Mesendoderm (in vitro differentiated cells): ENCODE data around the gene CACNA1C.

Experiments used
- DNase-seq: peaks from one replicate; pipeline ENCODE4 v3.0.0; 2013
- H2AK5ac ChIP-seq: 2 replicates; pipeline ENCODE4 v1.6.1; 2013; ENCODE audit warnings: low read length, inconsistent platforms
- H2BK120ac ChIP-seq: 2 replicates; pipeline ENCODE4 v1.6.1; 2013; ENCODE audit warnings: low read depth, mild to moderate bottlenecking, low read length, moderate library complexity, mixed read lengths
- H2BK15ac ChIP-seq: replicated peaks from 2 replicates; pipeline ENCODE4 v1.6.1; 2013; ENCODE audit warnings: low read depth, mild to moderate bottlenecking, moderate library complexity
- H2BK5ac ChIP-seq: 2 replicates; pipeline ENCODE4 v1.6.1; 2013; ENCODE audit warnings: low read length, inconsistent platforms
- H3K18ac ChIP-seq: 2 replicates; pipeline ENCODE4 v1.6.1; 2013; ENCODE audit warnings: mild to moderate bottlenecking, low read length, mixed read lengths
- H3K23ac ChIP-seq: one replicate; pipeline ENCODE4 v1.6.1; 2013; ENCODE audit warnings: low read length
- H3K27ac ChIP-seq: 2 replicates; pipeline ENCODE4 v1.5.1; 2013; ENCODE audit warnings: low read depth, mild to moderate bottlenecking, inconsistent platforms, low read length, moderate library complexity
- H3K27me3 ChIP-seq: 2 replicates; pipeline ENCODE4 v1.6.1; 2013; ENCODE audit warnings: low read length, control low read depth, mild to moderate bottlenecking, inconsistent platforms; ENCODE audit not compliant: insufficient read depth, poor library complexity
- H3K36me3 ChIP-seq: 2 replicates; pipeline ENCODE4 v1.6.1; 2013; ENCODE audit warnings: low read length, inconsistent platforms; ENCODE audit not compliant: control insufficient read depth, insufficient read depth
- H3K4ac ChIP-seq: one replicate; pipeline ENCODE4 v1.6.1; 2013; ENCODE audit warnings: low read depth, mild to moderate bottlenecking, low read length, moderate library complexity
- H3K4me1 ChIP-seq: 2 replicates; pipeline ENCODE4 v1.6.1; 2013; ENCODE audit warnings: low read depth, low read length, inconsistent platforms; ENCODE audit not compliant: control insufficient read depth
- H3K4me2 ChIP-seq: 2 replicates; pipeline ENCODE4 v1.6.1; 2013; ENCODE audit warnings: low read length
- H3K4me3 ChIP-seq: 2 replicates; pipeline ENCODE4 v1.5.1; 2013; ENCODE audit warnings: mild to moderate bottlenecking, low read length
- H3K56ac ChIP-seq: one replicate; pipeline ENCODE4 v1.6.1; 2013; ENCODE audit warnings: low read length
- H3K79me1 ChIP-seq: 2 replicates; pipeline ENCODE4 v1.6.1; 2013; ENCODE audit warnings: low read length, inconsistent platforms
- H3K79me2 ChIP-seq: 2 replicates; pipeline ENCODE4 v1.6.1; 2013; ENCODE audit warnings: mild to moderate bottlenecking, low read length; ENCODE audit not compliant: control insufficient read depth, insufficient read depth
- H3K9ac ChIP-seq: 2 replicates; pipeline ENCODE4 v1.6.1; 2013; ENCODE audit warnings: low read length, inconsistent platforms
- H4K5ac ChIP-seq: one replicate; pipeline ENCODE4 v1.6.1; 2013; ENCODE audit warnings: low read length
- H4K8ac ChIP-seq: one replicate; pipeline ENCODE4 v1.6.1; 2013; ENCODE audit warnings: low read depth, mild to moderate bottlenecking, control low read depth, low read length, moderate library complexity
- WGBS: extraction: QIAGEN DNeasy Blood & Tissue Kit; methylation state at CpG from one replicate; pipeline ENCODE4 v1.1.7; 2013; ENCODE audit warnings: low lambda C conversion rate, missing lambda C conversion rate; ENCODE audit not compliant: insufficient coverage; ENCODE audit errors: extremely low coverage; 5-methylcytosine and 5-hydroxymethylcytosine counted together

CACNA1C gene

GRCh38 chr12:2229661-2230539 is 177.1 kb downstream of the CACNA1C start:
- WGBS = no CpG with 5 or more reads among the region's 61 CpGs
- Histone ChIP-seq H3K4me2 (no peak overlapping the region), H3K18ac (no peak overlapping the region), H2AK5ac (no peak overlapping the region), H2BK15ac (no peak overlapping the region), H3K36me3 (no peaks in the 10 kb centered on the region), H3K4me1 (no peaks in the 10 kb centered on the region), H4K8ac (no peak overlapping the region), H3K23ac (no peak overlapping the region), H3K9ac (no peak overlapping the region), H3K27ac (no peak overlapping the region), H3K4ac (no peak overlapping the region), H3K79me1 (no peaks in the 10 kb centered on the region), H3K4me3 (no peak overlapping the region), H3K56ac (no peak overlapping the region), H4K5ac (no peak overlapping the region), H2BK5ac (no peak overlapping the region), H3K27me3 (no peaks in the 10 kb centered on the region), H3K79me2 (no peaks in the 10 kb centered on the region), H2BK120ac (no peak overlapping the region)
- DNase-seq = peak; percentile 37

- no peak overlapping the region for H3K4me2 ChIP-seq
- no peak for DNase-seq
- no peaks in the 10 kb centered on the region for H3K36me3 ChIP-seq
- no peak overlapping the region for H3K23ac ChIP-seq
- no peak overlapping the region for H4K5ac ChIP-seq
- no peak overlapping the region for H2BK120ac ChIP-seq
- no peaks in the 10 kb centered on the region for H3K79me1 ChIP-seq
- H3K4ac ChIP-seq = no peak overlapping the region
- H3K56ac ChIP-seq = no peak overlapping the region
- H3K18ac ChIP-seq = no peak overlapping the region
- H3K9ac ChIP-seq = no peak overlapping the region
- no peak overlapping the region for H3K4me3 ChIP-seq
- no peak overlapping the region for H3K27ac ChIP-seq
- no CpG with 5 or more reads among the region's 7 CpGs for WGBS
- no peak overlapping the region for H2BK5ac ChIP-seq
- no peak overlapping the region for H4K8ac ChIP-seq
- no peak overlapping the region for H2BK15ac ChIP-seq
- H3K27me3 ChIP-seq = no peaks in the 10 kb centered on the region
- no peaks in the 10 kb centered on the region for H3K4me1 ChIP-seq
- H2AK5ac ChIP-seq = no peak overlapping the region
- no peaks in the 10 kb centered on the region for H3K79me2 ChIP-seq
Measured at GRCh38 chr12:2231011-2231595, 178.3 kb downstream of the CACNA1C start.

GRCh38 chr12:2231956-2232355 is 179.2 kb downstream of the CACNA1C start:
- Histone ChIP-seq H3K4ac (no peak overlapping the region), H3K23ac (no peak overlapping the region), H3K79me1 (no peaks in the 10 kb centered on the region), H2BK120ac (no peak overlapping the region), H2AK5ac (no peak overlapping the region), H4K8ac (no peak overlapping the region), H2BK5ac (no peak overlapping the region), H3K79me2 (no peaks in the 10 kb centered on the region), H3K9ac (no peak overlapping the region), H3K4me3 (no peak overlapping the region), H3K27me3 (no peaks in the 10 kb centered on the region), H3K27ac (no peak overlapping the region), H3K56ac (no peak overlapping the region), H3K36me3 (no peaks in the 10 kb centered on the region), H3K4me1 (no peaks in the 10 kb centered on the region), H3K18ac (no peak overlapping the region), H3K4me2 (no peak overlapping the region), H4K5ac (no peak overlapping the region), H2BK15ac (no peak overlapping the region)
- DNase-seq = no peak
- WGBS = no CpG with 5 or more reads among the region's 3 CpGs

- H3K4me2 ChIP-seq = no peak overlapping the region
- H4K8ac ChIP-seq = no peak overlapping the region
- no peaks in the 10 kb centered on the region for H3K79me2 ChIP-seq
- H3K4me1 ChIP-seq = no peaks in the 10 kb centered on the region
- no peak overlapping the region for H3K27ac ChIP-seq
- H3K4ac ChIP-seq = no peak overlapping the region
- no peak overlapping the region for H3K56ac ChIP-seq
- no peaks in the 10 kb centered on the region for H3K79me1 ChIP-seq
- H3K23ac ChIP-seq = no peak overlapping the region
- no peak overlapping the region for H3K4me3 ChIP-seq
- WGBS = no CpG with 5 or more reads among the region's 3 CpGs
- DNase-seq = no peak
- H4K5ac ChIP-seq = no peak overlapping the region
- no peak overlapping the region for H2BK15ac ChIP-seq
- no peak overlapping the region for H2AK5ac ChIP-seq
- no peak overlapping the region for H2BK5ac ChIP-seq
- H3K18ac ChIP-seq = no peak overlapping the region
- no peak overlapping the region for H2BK120ac ChIP-seq
- no peaks in the 10 kb centered on the region for H3K36me3 ChIP-seq
- H3K27me3 ChIP-seq = no peaks in the 10 kb centered on the region
- no peak overlapping the region for H3K9ac ChIP-seq
Measured at GRCh38 chr12:2233034-2233433, 180.2 kb downstream of the CACNA1C start.

GRCh38 chr12:2234091-2234490 is 181.3 kb downstream of the CACNA1C start:
- Histone ChIP-seq H2BK120ac (no peak overlapping the region), H4K8ac (no peak overlapping the region), H4K5ac (no peak overlapping the region), H3K27me3 (no peaks in the 10 kb centered on the region), H3K79me1 (no peaks in the 10 kb centered on the region), H3K9ac (no peak overlapping the region), H3K18ac (no peak overlapping the region), H2AK5ac (no peak overlapping the region), H3K4me3 (no peak overlapping the region), H2BK15ac (no peak overlapping the region), H3K27ac (no peak overlapping the region), H3K79me2 (no peaks in the 10 kb centered on the region), H3K4ac (no peak overlapping the region), H3K23ac (no peak overlapping the region), H3K4me1 (no peaks in the 10 kb centered on the region), H2BK5ac (no peak overlapping the region), H3K4me2 (no peak overlapping the region), H3K56ac (no peak overlapping the region), H3K36me3 (no peaks in the 10 kb centered on the region)
- WGBS = no CpG with 5 or more reads among the region's 6 CpGs
- no peak for DNase-seq
